Forelimb muscle (tissue), 1 donor: ENCODE measurements around the gene HMX1. TPM values are rescaled to one million over a fixed set of nuclear protein-coding genes. Genes with fewer than 3 reads are reported as not detected.

Experiments used
- DNase-seq: peaks from one replicate; pipeline ENCODE4 v3.0.0-alpha.2; 2013; ENCODE audit warnings: low read depth
- polyA plus RNA-seq: library from polyadenylated mRNA; unstranded; fragments of 120-200 nt; gene quantifications from one replicate; pipeline ENCODE4 v1.2.1, GENCODE V29; 2013; ENCODE audit not compliant: insufficient read length

HMX1 gene
- polyA plus RNA-seq, 1 donor = 0.14 TPM

GRCh38 chr4:8869002-8869897 lies 2.4 kb downstream of the HMX1 start:
- no peak for DNase-seq

- DNase-seq = no peak
Measured at GRCh38 chr4:8868321-8869001, 3.2 kb downstream of the HMX1 start.

GRCh38 chr4:8867624-8868320 lies 3.9 kb downstream of the HMX1 start:
- no peak for DNase-seq

- DNase-seq = no peak
Measured at GRCh38 chr4:8866828-8867623, 4.6 kb downstream of the HMX1 start.

- no peak for DNase-seq
Measured at GRCh38 chr4:8866421-8866820, 5.2 kb downstream of the HMX1 start.

GRCh38 chr4:8865681-8866310 lies 5.8 kb downstream of the HMX1 start:
- DNase-seq = no peak

- no peak for DNase-seq
Measured at GRCh38 chr4:8864912-8865680, 6.5 kb downstream of the HMX1 start.

GRCh38 chr4:8863686-8864682 lies 7.7 kb downstream of the HMX1 start:
- DNase-seq = no peak

- no peak for DNase-seq
Measured at GRCh38 chr4:8862800-8863685, 8.6 kb downstream of the HMX1 start.

GRCh38 chr4:8862334-8862733 lies 9.3 kb downstream of the HMX1 start:
- DNase-seq = no peak

GRCh38 chr4:8861576-8862295 lies 9.9 kb downstream of the HMX1 start:
- no peak for DNase-seq

GRCh38 chr4:8860892-8861575 lies 10.6 kb downstream of the HMX1 start:
- DNase-seq = no peak

- DNase-seq = no peak
Measured at GRCh38 chr4:8860096-8860891, 11.3 kb downstream of the HMX1 start.

GRCh38 chr4:8859550-8860095 lies 12.0 kb downstream of the HMX1 start:
- no peak for DNase-seq

GRCh38 chr4:8858701-8859210 lies 12.9 kb downstream of the HMX1 start:
- no peak for DNase-seq
